IPS DF 4.7 (cell line): Measurements from ENCODE around the gene CD1D.
"Not testable (repeated sequence)": the region's sequence is repeated elsewhere in the genome, so short reads cannot be mapped to it uniquely, and the experiment has no call there.

Experiments used
- DNase-seq: peaks from one replicate; pipeline ENCODE4 v3.0.0-alpha.2; 2013; ENCODE audit warnings: low spot score; ENCODE audit errors: extremely low read depth

The CD1D gene

GRCh38 chr1:158180741-158181576, at the start of gene CD1D:
TSS of gene CD1D (plus strand) at chr1:158180895. CDS start at chr1:158181102, 207 bp downstream.
- DNase-seq = no peak

- DNase-seq = no peak
Measured at GRCh38 chr1:158131217-158131616, 49.5 kb upstream of the CD1D start.

GRCh38 chr1:158140764-158141192, 39.9 kb upstream of the CD1D start:
- DNase-seq = no peak

GRCh38 chr1:158145173-158145719, 35.4 kb upstream of the CD1D start:
- DNase-seq = no peak

GRCh38 chr1:158146165-158146564, 34.5 kb upstream of the CD1D start:
- DNase-seq = no peak

- no peak for DNase-seq
Measured at GRCh38 chr1:158146739-158147138, 34.0 kb upstream of the CD1D start.

- DNase-seq = no peak
Measured at GRCh38 chr1:158147401-158147800, 33.3 kb upstream of the CD1D start.

- DNase-seq = no peak
Measured at GRCh38 chr1:158147869-158148268, 32.8 kb upstream of the CD1D start.

- DNase-seq = no peak
Measured at GRCh38 chr1:158148468-158148867, 32.2 kb upstream of the CD1D start.

- DNase-seq = no peak
Measured at GRCh38 chr1:158149175-158149574, 31.5 kb upstream of the CD1D start.

GRCh38 chr1:158149577-158150269, 31.0 kb upstream of the CD1D start:
- peak; percentile 95 for DNase-seq

- DNase-seq = no peak
Measured at GRCh38 chr1:158150523-158150922, 30.2 kb upstream of the CD1D start.

- DNase-seq = no peak
Measured at GRCh38 chr1:158153179-158153578, 27.5 kb upstream of the CD1D start.

- DNase-seq = no peak
Measured at GRCh38 chr1:158153746-158154444, 26.8 kb upstream of the CD1D start.

- DNase-seq = no peak
Measured at GRCh38 chr1:158154501-158154900, 26.2 kb upstream of the CD1D start.

GRCh38 chr1:158155673-158156072, 25.0 kb upstream of the CD1D start:
- no peak for DNase-seq

- no peak for DNase-seq
Measured at GRCh38 chr1:158159597-158159996, 21.1 kb upstream of the CD1D start.

GRCh38 chr1:158161446-158161845, 19.2 kb upstream of the CD1D start:
- no peak for DNase-seq

- DNase-seq = no peak
Measured at GRCh38 chr1:158163000-158163947, 17.4 kb upstream of the CD1D start.

GRCh38 chr1:158169105-158169504, 11.6 kb upstream of the CD1D start:
- no peak for DNase-seq

- not testable (repeated sequence) for DNase-seq
Measured at GRCh38 chr1:158175915-158176314, 4.8 kb upstream of the CD1D start.
